SK-MEL-5 (cell line): ENCODE data around the gene SNRNP70. TPM values are rescaled to one million over a fixed set of nuclear protein-coding genes. Genes with fewer than 3 reads are reported as not detected.

Experiments used
- DNase-seq: peaks from one replicate; pipeline ENCODE4 v3.0.0-alpha.2; 2016; ENCODE audit warnings: low read depth, low spot score
- in situ Hi-C: cut with HindIII; loops from 2 replicates; pipeline ENCODE4 v1.10.0; 2016; ENCODE audit warnings: low sequenced_read_pairs, high pct_unique_total_duplicates, low pct_unique_long_range_greater_than_20kb
- small RNA-seq, 2 experiments: library from RNA; depleted of rRNA; stranded (forward); fragments of <200 nt; gene quantifications; one replicate each; pipeline ENCODE3, GENCODE V24; 2014
- total RNA-seq: library from RNA; depleted of rRNA; stranded (reverse); fragments of >200 nt; shearing (Covaris generic); gene quantifications from 2 replicates; pipeline ENCODE4 v1.2.3, GENCODE V29; 2014; rRNA removed

Gene SNRNP70
- total RNA-seq, 1 experiment from 2014 or later: 141 TPM

- in situ Hi-C loops: no loop called here
- DNase-seq: peak; percentile 25
Measured at GRCh38 chr19:49150944-49151243, 65.6 kb downstream of the SNRNP70 start.

DNA sequence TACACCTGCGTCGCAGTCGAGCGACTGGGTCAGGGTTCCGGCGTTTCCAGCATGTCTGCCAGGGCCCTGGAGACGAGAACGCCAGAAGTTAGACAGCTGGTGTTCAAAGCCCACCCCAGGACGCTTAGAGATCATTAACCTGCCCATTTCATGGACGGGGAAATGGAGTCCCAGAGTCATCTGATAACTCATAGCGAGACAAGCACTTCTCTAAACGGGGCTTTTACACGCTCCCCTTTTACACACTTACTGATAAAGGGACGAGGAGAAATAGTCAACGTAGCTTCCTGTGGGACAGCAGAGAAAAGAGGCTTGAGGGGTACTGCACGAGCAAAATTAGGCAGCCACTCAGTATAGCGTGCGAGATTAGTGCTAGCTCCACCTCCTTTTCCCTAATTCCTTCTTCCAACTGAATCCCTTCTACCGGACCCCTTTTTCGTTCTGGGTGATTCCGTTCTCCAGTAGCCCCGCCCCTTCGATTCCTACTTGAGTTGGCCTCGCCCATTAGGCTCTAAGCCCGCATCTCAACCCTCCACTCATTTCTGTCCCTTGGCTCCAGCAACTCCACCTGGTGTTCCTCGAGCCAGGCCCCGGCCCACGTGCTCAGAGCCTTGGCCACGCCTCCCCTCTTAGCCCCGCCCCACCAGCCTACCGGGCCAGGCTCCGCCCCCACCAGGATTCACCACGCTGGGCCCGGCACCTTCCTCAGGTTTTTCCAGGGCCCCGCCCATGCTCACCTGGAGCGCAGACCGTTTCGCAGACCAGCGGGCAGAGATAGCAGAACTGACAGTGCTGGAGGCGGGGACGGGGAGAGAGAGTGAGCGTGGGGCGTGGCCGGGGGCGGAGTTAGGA, 66.2 kb downstream of the SNRNP70 start:
- in situ Hi-C loops: no loop called here
- peak; percentile 66 for DNase-seq

GRCh38 chr19:49152119-49152550, 66.9 kb downstream of the SNRNP70 start:
- DNase-seq: no peak
- in situ Hi-C loops: no loop called here

DNA sequence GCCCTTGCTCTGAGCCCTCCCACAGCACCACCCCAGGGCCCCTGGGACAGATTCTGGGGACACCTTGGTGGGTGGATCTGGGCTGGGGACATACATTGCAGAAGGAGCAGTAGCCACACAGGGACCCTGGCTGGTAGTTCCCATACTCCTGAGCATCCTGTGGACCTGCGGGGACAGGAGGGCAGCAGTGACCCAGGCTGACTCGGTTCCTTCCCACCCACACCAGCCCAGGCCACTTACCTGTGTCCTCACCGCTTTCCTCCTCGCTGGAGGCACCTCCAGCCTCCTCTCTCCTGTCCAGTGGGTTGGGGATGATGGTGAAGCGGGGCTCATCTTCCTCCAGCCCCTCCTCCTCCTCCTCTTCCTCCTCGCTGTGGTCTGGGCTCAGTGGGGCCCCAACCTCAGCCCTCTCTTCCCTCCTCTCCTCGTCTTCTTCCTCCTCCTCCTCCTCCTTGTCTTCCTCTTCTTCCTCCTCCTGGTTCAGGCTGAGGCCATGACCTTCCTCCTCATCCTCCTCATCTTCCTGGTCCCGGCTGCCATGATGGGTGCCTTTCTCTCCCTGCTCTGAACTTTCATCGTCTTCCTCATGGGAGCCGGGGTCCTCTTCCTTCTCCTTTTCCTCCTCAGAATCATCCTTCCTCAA, 68.0 kb downstream of the SNRNP70 start:
- in situ Hi-C loops: no loop called here
- no peak for DNase-seq

GRCh38 chr19:49154279-49154678, 69.0 kb downstream of the SNRNP70 start:
- in situ Hi-C loops: no loop called here
- no peak for DNase-seq

DNA sequence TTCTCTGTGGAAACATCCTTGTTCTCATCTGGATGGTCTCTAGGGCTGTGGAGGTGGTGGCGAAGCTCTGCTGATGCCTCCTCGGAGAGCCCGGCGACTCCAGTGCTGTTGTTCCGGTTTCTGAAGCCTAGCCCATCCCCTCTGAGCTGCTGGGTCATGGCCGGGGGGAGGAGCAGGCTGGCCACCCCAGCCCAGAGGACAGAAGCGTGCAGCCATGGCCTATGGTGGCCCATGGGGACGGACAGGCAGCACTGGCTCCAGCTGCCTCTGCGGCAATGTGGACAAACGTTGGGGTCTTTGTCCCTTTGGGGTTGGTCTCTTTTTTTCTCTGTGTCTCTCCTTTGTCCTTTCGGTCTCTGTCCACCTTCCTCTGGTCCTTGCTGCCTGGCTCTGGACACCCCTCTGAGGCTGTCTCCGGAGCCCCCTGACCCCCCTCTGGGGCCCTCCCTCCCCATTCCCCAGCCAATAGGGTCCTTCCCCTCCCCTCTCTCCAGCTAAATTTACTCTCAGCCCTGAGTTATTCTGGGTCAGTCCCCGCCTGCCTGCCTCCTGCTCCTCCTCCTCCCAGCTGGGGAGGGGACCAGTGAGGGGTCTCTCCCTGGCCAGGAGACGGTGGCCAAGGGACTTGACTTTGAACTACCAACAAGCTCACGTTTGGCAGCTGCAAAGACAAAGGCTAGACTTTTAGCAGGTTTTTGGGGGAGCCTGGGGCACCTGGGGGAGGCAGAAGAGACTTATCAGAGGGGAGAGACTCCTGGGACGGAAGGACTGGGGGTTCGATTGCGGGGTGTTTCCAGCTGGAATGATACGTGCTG, 70.0 kb downstream of the SNRNP70 start, which contains the start of gene HRC:
TSS of gene HRC (minus strand) at position 392 of the 815 bp plus-strand sequence. CDS start at position 233, 159 bp downstream.
- in situ Hi-C loops: no loop called here
- DNase-seq: no peak

DNA sequence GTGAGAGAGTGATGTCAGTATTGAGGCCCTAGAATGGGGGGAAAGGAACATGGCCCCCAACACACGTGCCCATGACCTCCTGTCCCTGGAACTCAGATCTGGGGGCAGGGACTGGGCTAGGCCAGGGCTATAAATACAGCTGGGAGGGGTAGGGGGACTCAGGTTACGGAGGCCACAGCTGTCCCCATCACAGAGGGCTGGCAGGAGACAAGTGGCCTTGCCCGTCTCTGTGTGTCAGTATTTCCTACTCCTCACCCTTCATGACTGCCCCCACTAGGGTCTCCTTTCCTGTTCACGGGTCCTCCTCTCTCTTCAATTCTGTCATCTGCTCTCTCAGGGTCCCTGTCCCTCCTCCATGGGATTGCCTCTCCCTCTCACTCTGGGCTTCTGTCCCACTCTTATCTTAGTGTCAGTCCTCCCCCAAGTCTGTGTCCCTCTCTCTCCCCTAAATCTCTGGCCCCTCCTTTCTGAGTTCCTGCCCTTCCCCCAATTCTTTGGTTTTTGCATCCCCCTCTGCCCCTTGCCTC, 70.6 kb downstream of the SNRNP70 start:
- in situ Hi-C loops: no loop called here
- DNase-seq: no peak

- in situ Hi-C loops: no loop called here
Measured at GRCh38 chr19:49157445-49158224, 72.4 kb downstream of the SNRNP70 start, which contains the start of gene TRPM4. Gene TRPM4, plus strand, starts transcription at chr19:49157792. Its CDS starts 75 bp downstream, at chr19:49157867.

More at GRCh38 chr19:49157445-49158224, 72.4 kb downstream of the SNRNP70 start, which contains the start of gene TRPM4:
- peak; percentile 74 for DNase-seq

Small RNA genes within 50 kb of the gene (small RNA-seq; reads per million reads assigned to genes)
- 0 reads per million in 2 experiments for gene RN7SL708P

Other genes starting within 250 kb of the SNRNP70 start
- 53.9 and 58.9 TPM in 2 replicates for gene HSD17B14, start 249.0 kb upstream of the SNRNP70 start, total RNA-seq
- 3.0 and 3.1 TPM in 2 replicates for gene PLEKHA4, start 216.8 kb upstream of the SNRNP70 start, total RNA-seq
- 26.3 and 30.2 TPM in 2 replicates for gene PPP1R15A, start 213.0 kb upstream of the SNRNP70 start, total RNA-seq
- not detected in 2 replicates for gene TULP2, start 186.7 kb upstream of the SNRNP70 start, total RNA-seq
- 164 and 168 TPM in 2 replicates for gene NUCB1, start 185.1 kb upstream of the SNRNP70 start, total RNA-seq
- 0.24 and 0.45 TPM in 2 replicates for gene DHDH, start 151.8 kb upstream of the SNRNP70 start, total RNA-seq
- 90.3 and 108 TPM in 2 replicates for gene BAX, start 130.6 kb upstream of the SNRNP70 start, total RNA-seq
- 1,840 and 1,902 TPM in 2 replicates for gene FTL, start 120.1 kb upstream of the SNRNP70 start, total RNA-seq
- 29.3 and 33.1 TPM in 2 replicates for gene GYS1, start 92.1 kb upstream of the SNRNP70 start, total RNA-seq
- 199 and 203 TPM in 2 replicates for gene RUVBL2, start 91.6 kb upstream of the SNRNP70 start, total RNA-seq
- not detected in 2 replicates for gene LHB, start 68.4 kb upstream of the SNRNP70 start, total RNA-seq
- not detected in 2 replicates for gene CGB3, start 61.1 kb upstream of the SNRNP70 start, total RNA-seq
- not detected in 2 replicates for gene CGB2, start 53.6 kb upstream of the SNRNP70 start, total RNA-seq
- gene CGB1, start 48.6 kb upstream of the SNRNP70 start, total RNA-seq: not detected in 2 replicates
- not detected in 2 replicates for gene CGB5, start 41.6 kb upstream of the SNRNP70 start, total RNA-seq
- gene CGB8, start 36.3 kb upstream of the SNRNP70 start, total RNA-seq: not detected in 2 replicates
- not detected in 2 replicates for gene CGB7, start 27.7 kb upstream of the SNRNP70 start, total RNA-seq
- gene NTF4, start 20.6 kb upstream of the SNRNP70 start, total RNA-seq: not detected in 2 replicates
- gene KCNA7, start 12.8 kb upstream of the SNRNP70 start, total RNA-seq: 0.03 TPM in 2 replicates
- 5.6 and 6.4 TPM in 2 replicates for gene LIN7B, start 28.9 kb downstream of the SNRNP70 start, total RNA-seq
- gene C19orf73, start 33.7 kb downstream of the SNRNP70 start, total RNA-seq: 1.1 and 1.8 TPM in 2 replicates
- 8.8 and 9.9 TPM in 2 replicates for gene PPFIA3, start 34.1 kb downstream of the SNRNP70 start, total RNA-seq
- gene HRC, start 69.9 kb downstream of the SNRNP70 start, total RNA-seq: not detected in 2 replicates
- gene TRPM4, start 72.3 kb downstream of the SNRNP70 start, total RNA-seq: 3.4 and 3.5 TPM in 2 replicates
- gene SLC6A16, start 239.7 kb downstream of the SNRNP70 start, total RNA-seq: 0.05 TPM in 1 of 2 replicates, not detected in the other
- gene CD37, start 250.0 kb downstream of the SNRNP70 start, total RNA-seq: not detected in 2 replicates